Measurements from ENCODE around the gene DNAJC30. TPM values are rescaled to one million over a fixed set of nuclear protein-coding genes. Genes with fewer than 3 reads are reported as not detected.
"Not testable (repeated sequence)": the region's sequence is repeated elsewhere in the genome, so short reads cannot be mapped to it uniquely, and the experiment has no call there.

The DNAJC30 gene
- total RNA-seq, 1 donor from 2014 or later: 16.4 TPM

- intact Hi-C loops (cut with DNase I): no loop called here
- DNase-seq (ENCODE audit: low spot score): no peak
Measured at GRCh38 chr7:73696372-73696771, 13.1 kb upstream of the DNAJC30 start.

GRCh38 chr7:73690646-73691045 lies 7.4 kb upstream of the DNAJC30 start:
- no peak for DNase-seq (ENCODE audit: low spot score)
- intact Hi-C loops (cut with DNase I): no loop called here

DNA sequence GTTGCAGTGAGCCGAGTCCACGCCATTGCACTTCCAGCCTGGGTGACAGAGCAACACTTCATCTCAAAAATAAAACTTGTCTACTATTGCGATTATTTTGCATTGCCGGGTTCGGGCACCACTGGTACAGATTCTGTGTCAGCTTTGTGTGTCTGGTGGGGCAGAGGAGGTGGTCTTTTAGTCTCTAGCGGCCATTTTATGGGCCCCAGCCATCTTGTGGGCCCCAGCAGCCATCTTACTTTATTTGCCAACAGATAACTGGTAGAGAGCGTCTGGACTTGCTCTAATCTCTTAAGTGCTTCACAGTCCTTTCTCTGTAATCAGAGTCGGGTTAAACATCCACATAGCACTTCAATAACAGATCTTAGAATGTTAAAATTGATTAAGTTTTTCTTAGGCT lies 5.0 kb upstream of the DNAJC30 start:
- intact Hi-C loops (cut with DNase I): no loop called here
- DNase-seq (ENCODE audit: low spot score): no peak

- intact Hi-C loops (cut with DNase I): no loop called here
Measured at GRCh38 chr7:73685311-73685710, 2.1 kb upstream of the DNAJC30 start.

GRCh38 chr7:73683788-73684693 lies 788 bp upstream of the DNAJC30 start:
- DNase-seq (ENCODE audit: low spot score): no peak
- intact Hi-C loops (cut with DNase I): loop anchor here (5.0 kb wide), 1 partner anchor 53 kb away; the partner anchor contains the start of gene ABHD11

More at GRCh38 chr7:73685311-73685710, 2.1 kb upstream of the DNAJC30 start:
- DNase-seq (ENCODE audit: low spot score): no peak

DNA sequence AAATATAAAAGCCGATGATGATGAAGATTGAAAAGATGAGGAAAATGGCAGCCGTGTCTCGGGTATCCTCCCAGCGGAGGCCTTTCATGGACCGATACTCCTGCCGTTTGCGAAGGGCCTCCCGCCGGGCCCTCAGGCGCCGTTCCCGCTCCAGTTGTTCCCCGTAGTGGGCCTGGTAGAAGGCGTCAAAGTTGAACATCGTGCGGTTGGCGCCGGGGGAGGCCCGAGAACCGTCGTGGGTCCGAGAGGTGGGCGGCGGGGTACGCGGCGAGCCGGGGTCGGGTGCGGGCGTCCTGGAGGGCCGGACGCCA lies 553 bp downstream of the DNAJC30 start:
- intact Hi-C loops (cut with DNase I): loop anchor here (5.0 kb wide), 1 partner anchor 55 kb away; the partner anchor contains the start of gene ABHD11
- DNase-seq (ENCODE audit: low spot score): no peak

- intact Hi-C loops (cut with DNase I): loop anchor here (5.0 kb wide), 1 partner anchor 56 kb away; the partner anchor contains the start of gene ABHD11
- no peak for DNase-seq (ENCODE audit: low spot score)
Measured at GRCh38 chr7:73681031-73681430, 2.2 kb downstream of the DNAJC30 start.

DNA sequence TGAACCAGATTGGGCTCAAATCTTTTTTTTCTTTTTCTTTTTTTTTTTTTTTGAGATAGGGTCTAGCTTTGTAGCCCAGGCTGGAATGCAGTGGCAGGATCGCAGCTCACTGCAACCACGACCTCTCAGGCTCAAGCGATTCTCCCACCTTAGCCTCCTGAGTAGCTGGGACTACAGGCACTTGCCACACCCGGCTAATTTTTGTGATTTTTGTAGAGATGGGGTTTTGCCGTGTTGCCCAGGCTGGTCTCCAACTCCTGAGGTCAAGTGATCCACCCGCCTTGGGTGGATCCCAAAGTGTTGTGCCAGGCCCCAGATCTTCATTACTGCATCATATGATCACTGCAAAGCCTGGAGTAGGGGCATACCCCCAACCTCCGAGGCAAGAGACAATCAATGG lies 2.8 kb downstream of the DNAJC30 start:
- intact Hi-C loops (cut with DNase I): loop anchor here (5.0 kb wide), 1 partner anchor 57 kb away; the partner anchor contains the start of gene ABHD11
- DNase-seq (ENCODE audit: low spot score): no peak

- no peak for DNase-seq (ENCODE audit: low spot score)
- intact Hi-C loops (cut with DNase I): loop anchor here (5.0 kb wide), 1 partner anchor 58 kb away; the partner anchor contains the start of gene ABHD11
Measured at GRCh38 chr7:73679709-73680108, 3.5 kb downstream of the DNAJC30 start.

GRCh38 chr7:73678862-73679261 lies 4.4 kb downstream of the DNAJC30 start:
- no peak for DNase-seq (ENCODE audit: low spot score)
- intact Hi-C loops (cut with DNase I): no loop called here

DNA sequence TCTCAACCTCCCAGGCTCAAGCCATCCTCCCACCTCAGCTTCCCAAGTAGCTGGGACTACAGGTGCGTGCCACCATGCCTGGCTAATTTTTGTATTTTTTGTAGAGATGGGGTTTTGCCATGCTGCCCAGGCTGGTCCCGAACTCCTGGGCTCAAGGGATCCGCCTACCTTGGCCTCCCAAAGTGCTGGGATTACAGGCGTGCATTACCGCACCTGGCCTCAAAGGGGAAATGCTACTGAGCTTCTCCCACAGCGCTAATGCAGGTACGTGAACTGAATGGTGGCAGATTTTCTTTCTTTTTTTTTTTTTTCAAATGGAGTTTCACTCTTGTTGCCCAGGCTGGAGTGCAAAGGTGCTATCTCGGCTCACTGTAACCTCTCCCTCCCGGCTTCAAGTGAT lies 7.2 kb downstream of the DNAJC30 start:
- intact Hi-C loops (cut with DNase I); DNase-seq (ENCODE audit: low spot score): not testable (repeated sequence)

GRCh38 chr7:73674468-73675124 lies 8.7 kb downstream of the DNAJC30 start:
- intact Hi-C loops (cut with DNase I): no loop called here
- no peak for DNase-seq (ENCODE audit: low spot score)

GRCh38 chr7:73671857-73672445 lies 11.3 kb downstream of the DNAJC30 start:
- no peak for DNase-seq (ENCODE audit: low spot score)
- intact Hi-C loops (cut with DNase I): no loop called here

DNA sequence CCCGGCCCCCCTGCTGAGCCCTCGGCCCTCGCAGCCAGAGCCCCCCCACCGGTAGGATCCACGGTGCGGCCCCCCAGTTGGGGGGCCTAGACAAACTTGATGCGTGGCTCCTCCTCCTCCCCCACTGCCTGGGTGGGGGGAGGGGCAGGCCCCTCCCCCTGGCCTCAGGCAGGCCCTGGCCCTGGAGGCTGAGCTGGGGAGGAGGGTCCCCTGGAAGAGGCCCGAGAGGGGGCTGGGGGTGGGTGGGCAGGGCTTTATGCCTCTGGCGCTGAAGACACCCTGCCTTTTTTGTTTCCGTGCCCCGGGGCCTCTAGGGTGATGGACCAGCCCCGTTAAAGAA lies 12.0 kb downstream of the DNAJC30 start:
- no peak for DNase-seq (ENCODE audit: low spot score)
- intact Hi-C loops (cut with DNase I): no loop called here

DNA sequence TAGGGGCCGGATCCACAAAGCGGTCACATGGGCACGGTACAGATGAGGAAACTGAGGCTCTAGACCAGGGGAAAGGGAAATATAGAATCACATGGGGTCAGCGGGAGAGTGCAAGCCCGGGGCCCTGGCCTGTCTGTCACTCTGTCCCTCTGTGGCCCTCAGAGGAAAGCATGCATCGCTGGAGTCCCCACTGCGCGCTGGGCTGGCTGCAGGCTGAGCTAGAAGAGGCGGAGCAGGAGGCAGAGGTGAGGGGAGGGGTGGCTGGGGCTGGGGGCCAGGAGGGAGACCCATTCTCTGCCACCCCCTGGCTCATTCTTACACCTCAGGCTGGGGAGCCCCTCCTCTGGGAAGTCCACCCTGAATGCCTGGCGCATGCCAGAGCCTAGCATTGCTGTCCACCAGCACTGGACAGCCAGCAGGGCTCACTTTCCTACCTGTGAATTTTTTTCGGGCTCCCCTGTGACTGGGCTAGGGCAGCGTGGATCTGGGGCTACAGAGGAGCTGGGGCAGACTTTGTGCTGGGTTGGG lies 13.3 kb downstream of the DNAJC30 start:
- no peak for DNase-seq (ENCODE audit: low spot score)
- intact Hi-C loops (cut with DNase I): loop anchor here (5.0 kb wide), 1 partner anchor 47 kb away; the partner anchor contains the start of gene STX1A

- intact Hi-C loops (cut with DNase I): loop anchor here (5.0 kb wide), 1 partner anchor 48 kb away; the partner anchor contains the start of gene STX1A
- DNase-seq (ENCODE audit: low spot score): no peak
Measured at GRCh38 chr7:73669288-73669701, 14.0 kb downstream of the DNAJC30 start.

- intact Hi-C loops (cut with DNase I): loop anchor here (5.0 kb wide), 1 partner anchor 48 kb away; the partner anchor contains the start of gene STX1A
- DNase-seq (ENCODE audit: low spot score): no peak
Measured at GRCh38 chr7:73668886-73669230, 14.4 kb downstream of the DNAJC30 start.

DNA sequence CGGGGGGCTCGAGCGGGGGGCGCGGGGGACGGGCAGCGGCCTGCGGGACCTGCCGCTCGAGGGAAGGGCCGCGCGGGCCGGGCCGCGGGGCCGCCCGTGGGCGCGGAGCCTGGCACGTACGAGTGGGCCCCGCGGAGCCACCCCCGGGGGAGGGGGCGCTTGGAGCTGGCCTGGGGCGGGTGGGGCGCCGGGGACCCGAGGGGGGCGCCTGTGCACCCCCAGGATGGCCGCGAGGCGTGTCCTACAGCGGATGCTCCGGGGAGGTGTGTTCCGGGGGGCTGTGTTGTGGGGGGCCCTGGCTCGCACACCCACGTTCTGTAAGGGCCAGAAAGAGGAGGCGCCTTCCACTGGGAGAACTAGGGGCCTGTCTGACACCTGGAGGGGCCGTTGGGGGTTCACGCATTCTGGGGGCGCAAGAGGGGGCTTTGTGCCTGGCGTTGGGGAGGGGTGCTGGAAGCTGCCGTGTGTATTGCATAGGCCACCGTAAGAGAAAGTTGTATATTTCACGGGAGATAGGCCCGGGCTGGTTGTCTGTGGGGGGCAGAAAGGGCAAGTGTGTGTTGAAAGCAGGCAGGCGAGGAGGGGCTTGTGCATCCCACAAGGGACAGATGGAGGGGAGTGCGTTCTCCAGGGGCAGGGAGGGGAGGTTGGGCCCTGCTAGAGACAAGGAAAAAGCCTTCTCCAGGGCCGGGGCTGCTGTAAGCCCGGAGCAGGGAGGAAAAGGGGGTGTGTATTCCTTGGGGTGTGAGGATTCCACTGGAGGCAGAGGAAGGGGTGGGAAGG lies 15.0 kb downstream of the DNAJC30 start:
- intact Hi-C loops (cut with DNase I): loop anchor here (5.0 kb wide), 1 partner anchor 49 kb away; the partner anchor contains the start of gene STX1A
- no peak for DNase-seq (ENCODE audit: low spot score)

Data from cardiac septum (tissue), 1 donor.